SK-N-SH (cell line): ENCODE data around the gene ZEB2.

Experiments used
- RAD21 ChIP-seq: IDR thresholded peaks from 2 replicates; pipeline ENCODE4 v1.6.1; 2012; ENCODE audit warnings: mild to moderate bottlenecking, low read length
- TF ChIP-seq, protein P1 (sequence below): fragments of 200-600 bp; sonication (generic); IDR thresholded peaks from 2 replicates; pipeline ENCODE4 v1.6.1; 2017; ENCODE audit warnings: antibody characterized with exemption, mild to moderate bottlenecking, moderate library complexity

DNA sequence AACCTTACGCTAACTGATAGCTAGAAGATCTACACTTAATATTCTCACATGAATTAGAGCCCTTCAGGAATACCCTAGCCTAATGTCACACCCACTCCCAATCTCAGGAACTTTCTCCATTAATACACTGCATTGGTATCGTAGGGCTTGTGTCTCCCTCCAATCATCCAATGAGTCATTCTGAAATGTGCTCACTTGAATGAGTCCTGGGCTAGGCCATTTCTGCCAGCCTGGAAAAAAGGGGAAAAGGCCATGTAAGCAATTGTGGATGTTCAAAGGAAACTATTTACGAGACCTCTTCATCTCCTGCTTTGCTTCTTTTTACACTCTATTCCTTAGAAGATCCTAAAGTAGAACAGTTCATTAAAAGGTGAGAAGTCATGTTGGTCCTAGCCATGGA lies 18.8 kb downstream of the ZEB2 start:
- TF ChIP-seq, protein P1, sequence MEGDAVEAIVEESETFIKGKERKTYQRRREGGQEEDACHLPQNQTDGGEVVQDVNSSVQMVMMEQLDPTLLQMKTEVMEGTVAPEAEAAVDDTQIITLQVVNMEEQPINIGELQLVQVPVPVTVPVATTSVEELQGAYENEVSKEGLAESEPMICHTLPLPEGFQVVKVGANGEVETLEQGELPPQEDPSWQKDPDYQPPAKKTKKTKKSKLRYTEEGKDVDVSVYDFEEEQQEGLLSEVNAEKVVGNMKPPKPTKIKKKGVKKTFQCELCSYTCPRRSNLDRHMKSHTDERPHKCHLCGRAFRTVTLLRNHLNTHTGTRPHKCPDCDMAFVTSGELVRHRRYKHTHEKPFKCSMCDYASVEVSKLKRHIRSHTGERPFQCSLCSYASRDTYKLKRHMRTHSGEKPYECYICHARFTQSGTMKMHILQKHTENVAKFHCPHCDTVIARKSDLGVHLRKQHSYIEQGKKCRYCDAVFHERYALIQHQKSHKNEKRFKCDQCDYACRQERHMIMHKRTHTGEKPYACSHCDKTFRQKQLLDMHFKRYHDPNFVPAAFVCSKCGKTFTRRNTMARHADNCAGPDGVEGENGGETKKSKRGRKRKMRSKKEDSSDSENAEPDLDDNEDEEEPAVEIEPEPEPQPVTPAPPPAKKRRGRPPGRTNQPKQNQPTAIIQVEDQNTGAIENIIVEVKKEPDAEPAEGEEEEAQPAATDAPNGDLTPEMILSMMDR = no peak
- TF ChIP-seq RAD21 = no peak
